K562 (cell line): ENCODE data around the gene GAL.

ENCODE experiments used
- BCOR ChIP-seq: fragments of 450-650 bp; IDR thresholded peaks from 2 replicates; pipeline ENCODE4 v1.6.1; 2016
- BRCA1 ChIP-seq, 2 experiments: fragments of 450-650 bp in 1 of 2; sonication (generic) in 1 of 2; formaldehyde crosslinking in 1 of 2; IDR thresholded peaks; 2 replicates each; pipeline versions ENCODE4 v1.5.0 to v1.6.1; 2017 to 2020; ENCODE audit warnings: mild to moderate bottlenecking in 1 of 2, missing genetic modification reagents in 1 of 2
- EZH2 ChIP-seq: IDR thresholded peaks from 2 replicates; pipeline ENCODE4 v1.6.1; 2012; ENCODE audit warnings: low read depth, mild to moderate bottlenecking, inconsistent platforms, low read length, borderline replicate concordance
- JUNB ChIP-seq: fragments of 450-650 bp; formaldehyde crosslinking; conservative IDR thresholded peaks from 2 replicates; pipeline ENCODE4 v1.4.0; 2020; ENCODE audit warnings: mild to moderate bottlenecking
- KAT2B ChIP-seq: IDR thresholded peaks from one replicate; pipeline ENCODE4 v1.6.1; 2012; ENCODE audit warnings: low read depth, mild to moderate bottlenecking, control low read depth, inconsistent platforms, low read length, moderate library complexity
- NRF1 ChIP-seq, 2 experiments: fragments of 450-650 bp; IDR thresholded peaks in 1 of 2; conservative IDR thresholded peaks in 1 of 2; 2 replicates each; pipeline ENCODE4 v1.6.1; 2014; ENCODE audit warnings: mild to moderate bottlenecking in 2 of 2
- POU5F1 ChIP-seq: fragments of 150-350 bp; IDR thresholded peaks from 2 replicates; pipeline ENCODE4 v1.6.1; 2014; ENCODE audit warnings: borderline replicate concordance, low read length, low read depth, mild to moderate bottlenecking; ENCODE audit not compliant: partially characterized antibody
- RAD21 ChIP-seq, 2 experiments: fragments of 250-450 bp in 1 of 2; fragments of 450-650 bp in 1 of 2; sonication (Bioruptor Pico) in 1 of 2; formaldehyde crosslinking in 1 of 2; IDR thresholded peaks in 1 of 2; conservative IDR thresholded peaks in 1 of 2; 2 replicates each; pipeline versions ENCODE4 v1.4.0 to v1.8.0; 2020 to 2022; ENCODE audit warnings: mild to moderate bottlenecking in 2 of 2, moderate library complexity in 1 of 2
- TCFL5 ChIP-seq: fragments of 250-450 bp; sonication (Bioruptor Pico); conservative IDR thresholded peaks from 2 replicates; pipeline ENCODE4 v1.6.1; 2021; ENCODE audit warnings: mild to moderate bottlenecking, moderate library complexity, matching md5 sums
- ZNF165 ChIP-seq: fragments of 250-450 bp; sonication (Bioruptor Pico); IDR thresholded peaks from 2 replicates; pipeline ENCODE4 v1.4.0; 2020; ENCODE audit warnings: borderline replicate concordance
- TF ChIP-seq, protein P1 (sequence below): sonication (generic); formaldehyde crosslinking; IDR thresholded peaks from 2 replicates; pipeline ENCODE4 v1.9.0; 2022; ENCODE audit warnings: mild to moderate bottlenecking, missing genetic modification reagents
- TF ChIP-seq, protein P2 (sequence below): fragments of 150-350 bp; IDR thresholded peaks from 2 replicates; pipeline ENCODE4 v1.6.1; 2014; ENCODE audit warnings: low read depth, mild to moderate bottlenecking, low read length, borderline replicate concordance
- TF ChIP-seq, protein P3 (sequence below): fragments of 250-450 bp; sonication (Bioruptor Pico); IDR thresholded peaks from 2 replicates; pipeline ENCODE4 v1.8.0; 2022; ENCODE audit warnings: inconsistent platforms

DNA sequence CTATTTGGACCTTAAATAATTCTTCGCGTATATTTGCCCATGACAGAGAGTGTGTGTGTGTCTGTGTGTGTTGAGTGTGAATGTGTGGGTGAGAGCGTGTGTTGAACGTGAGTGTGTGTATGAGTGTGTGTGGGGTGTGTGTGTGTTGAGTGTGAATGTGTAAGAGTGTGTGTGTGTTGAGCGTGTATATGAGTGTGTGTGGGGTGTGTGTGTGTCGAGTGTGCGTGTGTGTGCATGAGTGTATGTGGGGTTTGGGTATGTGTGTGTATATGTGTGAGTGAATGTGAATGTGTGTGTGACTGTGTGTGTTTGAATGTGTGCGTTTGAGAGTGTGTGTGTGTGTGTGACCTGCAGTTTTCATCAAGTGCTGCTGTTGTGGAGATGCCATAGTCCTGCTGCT lies 26.8 kb downstream of the GAL start:
- TF ChIP-seq JUNB (CRISPR knock-in tag) (no peak), NRF1 (conservative IDR thresholded peaks at IDR 0.05 in 1 of 2, IDR thresholded peaks at IDR 0.05 in 1 of 2) (no peak), KAT2B (no peak), BRCA1 (IDR thresholded peaks at IDR 0.05) (no peak), BRCA1 (CRISPR knock-in tag; IDR thresholded peaks at IDR 0.05) (no peak), TCFL5 (CRISPR knock-in tag) (no peak), EZH2 (no peak), ZNF165 (CRISPR knock-in tag) (no peak), BCOR (no peak), POU5F1 (no peak), RAD21 (CRISPR knock-in tag; conservative IDR thresholded peaks at IDR 0.05 in 1 of 2, IDR thresholded peaks at IDR 0.05 in 1 of 2) (no peak)
- TF ChIP-seq, protein P1, sequence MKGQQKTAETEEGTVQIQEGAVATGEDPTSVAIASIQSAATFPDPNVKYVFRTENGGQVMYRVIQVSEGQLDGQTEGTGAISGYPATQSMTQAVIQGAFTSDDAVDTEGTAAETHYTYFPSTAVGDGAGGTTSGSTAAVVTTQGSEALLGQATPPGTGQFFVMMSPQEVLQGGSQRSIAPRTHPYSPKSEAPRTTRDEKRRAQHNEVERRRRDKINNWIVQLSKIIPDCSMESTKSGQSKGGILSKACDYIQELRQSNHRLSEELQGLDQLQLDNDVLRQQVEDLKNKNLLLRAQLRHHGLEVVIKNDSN (CRISPR knock-in tag) = no peak
- TF ChIP-seq, protein P2, sequence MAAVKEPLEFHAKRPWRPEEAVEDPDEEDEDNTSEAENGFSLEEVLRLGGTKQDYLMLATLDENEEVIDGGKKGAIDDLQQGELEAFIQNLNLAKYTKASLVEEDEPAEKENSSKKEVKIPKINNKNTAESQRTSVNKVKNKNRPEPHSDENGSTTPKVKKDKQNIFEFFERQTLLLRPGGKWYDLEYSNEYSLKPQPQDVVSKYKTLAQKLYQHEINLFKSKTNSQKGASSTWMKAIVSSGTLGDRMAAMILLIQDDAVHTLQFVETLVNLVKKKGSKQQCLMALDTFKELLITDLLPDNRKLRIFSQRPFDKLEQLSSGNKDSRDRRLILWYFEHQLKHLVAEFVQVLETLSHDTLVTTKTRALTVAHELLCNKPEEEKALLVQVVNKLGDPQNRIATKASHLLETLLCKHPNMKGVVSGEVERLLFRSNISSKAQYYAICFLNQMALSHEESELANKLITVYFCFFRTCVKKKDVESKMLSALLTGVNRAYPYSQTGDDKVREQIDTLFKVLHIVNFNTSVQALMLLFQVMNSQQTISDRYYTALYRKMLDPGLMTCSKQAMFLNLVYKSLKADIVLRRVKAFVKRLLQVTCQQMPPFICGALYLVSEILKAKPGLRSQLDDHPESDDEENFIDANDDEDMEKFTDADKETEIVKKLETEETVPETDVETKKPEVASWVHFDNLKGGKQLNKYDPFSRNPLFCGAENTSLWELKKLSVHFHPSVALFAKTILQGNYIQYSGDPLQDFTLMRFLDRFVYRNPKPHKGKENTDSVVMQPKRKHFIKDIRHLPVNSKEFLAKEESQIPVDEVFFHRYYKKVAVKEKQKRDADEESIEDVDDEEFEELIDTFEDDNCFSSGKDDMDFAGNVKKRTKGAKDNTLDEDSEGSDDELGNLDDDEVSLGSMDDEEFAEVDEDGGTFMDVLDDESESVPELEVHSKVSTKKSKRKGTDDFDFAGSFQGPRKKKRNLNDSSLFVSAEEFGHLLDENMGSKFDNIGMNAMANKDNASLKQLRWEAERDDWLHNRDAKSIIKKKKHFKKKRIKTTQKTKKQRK = no peak
- TF ChIP-seq, protein P3, sequence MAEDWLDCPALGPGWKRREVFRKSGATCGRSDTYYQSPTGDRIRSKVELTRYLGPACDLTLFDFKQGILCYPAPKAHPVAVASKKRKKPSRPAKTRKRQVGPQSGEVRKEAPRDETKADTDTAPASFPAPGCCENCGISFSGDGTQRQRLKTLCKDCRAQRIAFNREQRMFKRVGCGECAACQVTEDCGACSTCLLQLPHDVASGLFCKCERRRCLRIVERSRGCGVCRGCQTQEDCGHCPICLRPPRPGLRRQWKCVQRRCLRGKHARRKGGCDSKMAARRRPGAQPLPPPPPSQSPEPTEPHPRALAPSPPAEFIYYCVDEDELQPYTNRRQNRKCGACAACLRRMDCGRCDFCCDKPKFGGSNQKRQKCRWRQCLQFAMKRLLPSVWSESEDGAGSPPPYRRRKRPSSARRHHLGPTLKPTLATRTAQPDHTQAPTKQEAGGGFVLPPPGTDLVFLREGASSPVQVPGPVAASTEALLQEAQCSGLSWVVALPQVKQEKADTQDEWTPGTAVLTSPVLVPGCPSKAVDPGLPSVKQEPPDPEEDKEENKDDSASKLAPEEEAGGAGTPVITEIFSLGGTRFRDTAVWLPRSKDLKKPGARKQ (CRISPR knock-in tag) = no peak
